Myocyte (in vitro differentiated cells): ENCODE results near the gene GPR158. TPM values are rescaled to one million over a fixed set of nuclear protein-coding genes. Genes with fewer than 3 reads are reported as not detected.
A peak's percentile ranks its signal among the peaks of the same experiment; 100 is the strongest.
"Not testable (repeated sequence)": the region's sequence is repeated elsewhere in the genome, so short reads cannot be mapped to it uniquely, and the experiment has no call there.

Experiments used
- DNase-seq: peaks from one replicate; pipeline ENCODE4 v3.0.0-alpha.2; 2012; ENCODE audit warnings: low read depth
- total RNA-seq: library from RNA; depleted of rRNA; stranded (reverse); fragments of >200 nt; gene quantifications from 2 replicates; pipeline ENCODE4 v1.2.3, GENCODE V29; 2014

Gene GPR158
- total RNA-seq, 1 donor from 2014 or later = 1.8 TPM

GRCh38 chr10:25296324-25296723 is 121.5 kb downstream of the GPR158 start:
- no peak for DNase-seq

- DNase-seq = no peak
Measured at GRCh38 chr10:25297466-25297865, 122.7 kb downstream of the GPR158 start.

GRCh38 chr10:25300073-25300472 is 125.3 kb downstream of the GPR158 start:
- no peak for DNase-seq

- DNase-seq = peak; percentile 2
Measured at GRCh38 chr10:25304606-25305005, 129.8 kb downstream of the GPR158 start.

GRCh38 chr10:25306386-25306785 is 131.6 kb downstream of the GPR158 start:
- no peak for DNase-seq

GRCh38 chr10:25308278-25308677 is 133.5 kb downstream of the GPR158 start:
- DNase-seq = no peak

GRCh38 chr10:25317596-25318211 is 142.9 kb downstream of the GPR158 start:
- peak; percentile 5 for DNase-seq

- DNase-seq = no peak
Measured at GRCh38 chr10:25327273-25327672, 152.5 kb downstream of the GPR158 start.

- no peak for DNase-seq
Measured at GRCh38 chr10:25328361-25328760, 153.6 kb downstream of the GPR158 start.

- not testable (repeated sequence) for DNase-seq
Measured at GRCh38 chr10:25329587-25329986, 154.8 kb downstream of the GPR158 start.

- DNase-seq = no peak
Measured at GRCh38 chr10:25334445-25334844, 159.6 kb downstream of the GPR158 start.

GRCh38 chr10:25336330-25336729 is 161.5 kb downstream of the GPR158 start:
- no peak for DNase-seq

GRCh38 chr10:25338271-25338670 is 163.5 kb downstream of the GPR158 start:
- no peak for DNase-seq

- DNase-seq = no peak
Measured at GRCh38 chr10:25339966-25340365, 165.2 kb downstream of the GPR158 start.

GRCh38 chr10:25349520-25349919 is 174.7 kb downstream of the GPR158 start:
- DNase-seq = no peak

- no peak for DNase-seq
Measured at GRCh38 chr10:25356609-25357008, 181.8 kb downstream of the GPR158 start.

- no peak for DNase-seq
Measured at GRCh38 chr10:25357269-25357668, 182.5 kb downstream of the GPR158 start.

GRCh38 chr10:25382029-25382810 is 207.4 kb downstream of the GPR158 start:
- no peak for DNase-seq

GRCh38 chr10:25382901-25383300 is 208.1 kb downstream of the GPR158 start:
- DNase-seq = not testable (repeated sequence)

GRCh38 chr10:25383686-25384085 is 208.9 kb downstream of the GPR158 start:
- no peak for DNase-seq

GRCh38 chr10:25384618-25385017 is 209.8 kb downstream of the GPR158 start:
- no peak for DNase-seq

GRCh38 chr10:25388188-25388861 is 213.5 kb downstream of the GPR158 start:
- no peak for DNase-seq
